Left hindlimb (tissue), 1 donor: Measurements from ENCODE around the gene HMHB1.
"Not testable (repeated sequence)": the region's sequence is repeated elsewhere in the genome, so short reads cannot be mapped to it uniquely, and the experiment has no call there.

Experiments
- DNase-seq: peaks from one replicate; pipeline ENCODE4 v3.0.0-alpha.2; 2018

The HMHB1 gene

DNA sequence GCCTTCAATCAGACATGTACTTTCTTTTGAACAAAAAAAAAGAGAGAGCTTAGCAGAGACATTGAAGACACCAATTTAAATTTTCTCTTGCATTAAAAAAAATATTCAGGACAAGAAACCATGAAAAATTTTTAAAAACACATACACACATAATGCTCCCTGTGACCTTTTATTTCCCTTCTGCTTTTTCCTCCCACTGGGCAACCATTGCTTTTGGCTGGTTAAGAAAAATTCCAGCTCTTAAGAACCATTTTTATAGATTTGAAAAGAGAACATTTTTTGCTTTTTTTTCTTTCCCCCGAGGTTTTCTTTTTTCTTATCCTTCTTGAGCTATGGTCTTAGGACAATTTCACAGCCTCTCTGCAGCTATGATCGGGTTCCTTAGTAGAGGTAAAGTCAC, 6.1 kb upstream of the HMHB1 start:
- no peak for DNase-seq

DNA sequence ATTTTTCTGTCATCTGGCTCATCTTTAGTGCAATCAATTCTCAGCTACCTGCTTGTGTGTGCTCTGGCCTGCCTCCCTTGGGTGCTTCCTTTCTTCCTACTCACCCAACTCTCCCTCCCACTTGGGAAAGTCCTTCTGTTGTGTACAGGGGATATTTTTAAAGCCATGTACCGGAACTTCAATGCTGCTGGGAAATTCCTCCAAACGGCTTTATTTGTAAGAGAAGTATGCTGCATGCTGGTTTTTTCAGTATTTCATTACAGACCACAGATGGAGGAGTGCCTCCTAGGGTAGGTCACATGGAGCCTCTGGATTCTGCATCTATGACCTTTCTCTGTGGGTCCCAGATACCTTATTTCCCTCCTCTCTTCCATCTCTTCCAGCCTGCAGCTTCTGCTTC, 5.4 kb upstream of the HMHB1 start:
- no peak for DNase-seq

DNA sequence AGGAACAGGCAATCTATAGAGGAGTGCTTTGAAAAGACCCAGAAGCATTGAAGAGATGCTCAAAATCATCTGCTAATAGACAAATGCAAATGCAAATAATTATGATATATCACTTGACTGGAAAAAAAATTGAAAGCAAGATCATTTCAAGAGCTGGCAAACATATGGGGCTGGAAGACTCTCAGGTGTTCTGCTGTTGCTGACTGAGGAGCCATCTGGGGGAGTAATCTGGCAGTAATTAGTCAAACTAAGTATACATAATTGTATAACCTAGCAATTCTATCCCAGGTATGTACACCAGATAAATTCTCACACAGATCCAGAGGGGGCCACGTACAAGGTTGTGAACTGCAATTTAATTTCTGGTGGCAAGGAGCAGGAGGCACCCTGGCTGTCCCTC, 4.6 kb upstream of the HMHB1 start:
- no peak for DNase-seq

DNA sequence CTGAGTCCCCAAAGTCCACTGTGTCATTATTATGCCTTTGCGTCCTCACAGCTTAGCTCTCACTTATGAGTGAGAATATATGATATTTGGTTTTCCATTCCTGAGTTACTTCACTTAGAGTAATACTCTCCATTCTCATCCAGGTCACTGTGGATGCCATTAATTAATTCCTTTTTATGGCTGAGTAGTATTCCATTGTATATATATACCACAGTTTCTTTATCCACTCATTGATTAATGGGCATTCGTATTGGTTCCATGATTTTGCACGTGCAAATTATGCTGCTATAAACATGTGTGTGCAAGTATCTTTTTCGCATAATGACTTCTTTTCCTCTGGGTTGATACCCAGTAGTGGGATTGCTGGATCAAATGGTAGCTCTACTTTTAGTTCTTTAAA, 4.4 kb downstream of the HMHB1 start:
- not testable (repeated sequence) for DNase-seq

DNA sequence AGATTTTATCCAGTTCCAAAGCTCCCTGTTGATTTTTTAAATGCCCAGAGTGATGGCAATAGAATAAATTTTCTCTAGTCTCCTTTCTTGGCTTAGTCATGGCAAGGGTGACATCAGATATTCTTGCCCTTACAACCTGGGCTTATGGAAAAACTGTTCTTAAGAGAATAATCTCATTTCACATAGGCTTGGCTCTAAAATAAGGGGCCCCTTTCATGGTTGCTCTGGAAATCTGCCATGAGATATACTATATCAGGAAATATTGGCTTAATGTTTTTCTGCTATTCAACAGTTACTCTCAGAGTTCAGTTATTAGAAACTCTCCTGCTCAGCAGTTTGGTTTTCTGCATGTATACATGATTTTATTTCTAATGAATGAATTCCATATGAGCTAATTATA, 7.8 kb downstream of the HMHB1 start:
- no peak for DNase-seq

DNA sequence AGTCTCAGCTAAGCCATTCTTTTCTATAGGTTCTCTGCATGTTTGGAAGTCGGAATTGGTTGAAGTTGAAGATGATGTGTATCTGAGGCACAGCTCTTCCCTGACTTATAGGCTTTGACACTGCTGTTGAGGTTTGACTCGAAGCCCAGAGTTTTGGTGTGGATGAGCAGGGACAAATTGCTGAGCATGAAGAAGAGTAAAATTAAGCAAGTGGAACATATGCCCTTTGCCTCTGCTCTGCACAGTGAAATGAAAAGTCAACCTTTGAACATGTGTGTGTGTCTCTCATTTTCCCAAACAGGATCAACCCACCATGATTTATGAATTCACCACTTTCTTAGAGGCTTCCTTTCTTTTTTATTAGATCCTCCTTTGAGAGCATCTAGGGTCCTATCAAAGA, 8.5 kb downstream of the HMHB1 start:
- no peak for DNase-seq

DNA sequence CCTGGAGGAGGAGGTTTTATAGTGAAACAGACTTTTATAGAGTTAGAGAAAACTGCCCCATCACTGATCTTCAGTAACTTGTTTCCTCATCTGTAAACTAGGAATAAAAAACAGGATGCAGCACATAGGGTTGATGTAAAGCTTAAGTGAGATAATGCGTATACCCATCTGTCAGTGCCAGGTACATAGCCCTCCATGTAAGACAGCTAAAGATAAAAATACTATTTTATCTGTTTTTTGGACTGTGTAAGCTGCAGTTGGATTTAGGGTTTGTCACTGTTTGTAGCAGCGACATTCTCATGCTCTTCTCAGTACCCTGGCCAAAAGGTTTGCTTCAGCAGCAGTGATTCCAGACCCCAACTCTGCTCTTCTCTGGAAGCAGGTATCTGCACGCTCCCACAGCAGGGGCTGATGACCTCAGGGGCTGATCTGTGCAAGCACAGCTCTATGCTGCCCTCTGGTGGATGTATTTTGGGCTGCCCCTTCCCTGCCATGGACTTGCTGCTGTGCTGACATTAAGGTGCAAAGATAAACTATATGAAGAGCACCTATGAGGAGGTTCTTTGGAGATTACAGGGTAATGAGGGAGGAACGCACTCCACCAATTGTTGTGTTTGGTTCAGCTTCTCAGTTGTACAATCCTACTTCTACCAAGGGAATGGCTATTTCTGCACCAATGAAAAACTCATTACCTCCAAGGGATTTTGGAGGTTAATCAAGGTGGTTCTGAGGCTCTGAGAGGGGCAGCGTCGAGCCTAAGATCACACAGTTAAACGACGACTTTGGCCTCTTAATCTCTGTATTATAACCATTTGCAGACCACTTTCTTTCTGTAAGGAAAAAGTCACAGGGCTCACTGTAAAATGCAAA, 13.1 kb downstream of the HMHB1 start:
- peak; percentile 77 for DNase-seq

DNA sequence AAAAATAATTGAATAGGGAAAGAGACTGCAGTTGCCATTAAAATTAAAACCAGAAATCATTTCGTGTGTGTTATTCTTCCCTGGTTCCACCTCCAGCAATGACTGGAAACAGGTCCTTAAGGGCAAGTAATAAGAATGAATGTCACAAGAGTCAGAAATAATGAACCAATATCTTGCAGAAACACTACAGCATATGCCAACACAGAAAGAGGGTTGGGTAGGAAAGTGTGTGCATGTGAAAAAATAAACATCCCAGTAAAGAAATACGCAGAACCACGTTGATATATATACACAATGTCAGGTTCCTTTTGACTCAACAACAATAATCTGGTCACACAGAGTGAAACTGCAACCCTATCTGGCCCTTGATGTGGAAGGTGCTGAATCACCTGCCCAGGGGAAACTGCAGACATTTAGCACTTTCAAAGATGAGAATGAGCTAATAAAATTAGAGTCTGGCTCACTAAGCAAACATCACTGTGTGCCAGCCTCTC, 15.0 kb downstream of the HMHB1 start:
- no peak for DNase-seq

DNA sequence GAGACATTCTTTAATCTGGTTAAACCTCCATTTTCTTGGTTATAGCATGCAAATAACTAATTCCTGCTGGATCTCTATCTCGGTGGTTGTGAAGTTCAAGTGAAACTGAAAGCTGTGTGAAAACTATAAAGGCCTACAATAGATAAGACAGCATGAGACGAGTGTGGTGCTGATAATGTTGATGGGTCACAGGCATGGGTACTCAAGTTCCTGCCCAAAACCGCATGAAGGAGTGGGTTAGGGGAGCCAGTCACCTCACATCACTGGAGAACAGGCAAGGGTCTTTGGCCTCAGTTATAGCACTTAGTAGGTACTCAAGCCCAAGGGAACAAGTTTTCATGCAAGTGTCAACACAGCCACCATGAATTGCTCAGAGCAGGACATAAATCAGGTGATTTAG, 16.7 kb downstream of the HMHB1 start:
- no peak for DNase-seq

DNA sequence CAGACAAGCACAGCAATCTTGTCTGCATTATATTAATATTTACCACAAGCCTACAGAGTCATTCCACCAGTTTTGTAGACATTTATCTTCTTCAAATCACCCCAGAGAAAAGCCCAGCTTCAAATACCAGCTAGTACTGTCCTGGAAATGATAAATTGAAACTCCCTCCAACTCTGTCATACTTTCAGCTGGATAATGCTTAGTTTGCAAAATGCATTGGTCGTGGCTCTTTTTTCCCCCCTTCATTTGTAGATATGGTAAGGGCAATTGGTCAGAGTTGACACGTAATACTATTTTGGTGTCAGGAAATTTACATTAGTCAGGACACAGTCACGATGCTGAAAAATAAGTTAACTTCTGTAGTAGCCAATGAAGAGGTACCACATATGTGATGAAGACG, 21.2 kb downstream of the HMHB1 start:
- DNase-seq, result no peak

DNA sequence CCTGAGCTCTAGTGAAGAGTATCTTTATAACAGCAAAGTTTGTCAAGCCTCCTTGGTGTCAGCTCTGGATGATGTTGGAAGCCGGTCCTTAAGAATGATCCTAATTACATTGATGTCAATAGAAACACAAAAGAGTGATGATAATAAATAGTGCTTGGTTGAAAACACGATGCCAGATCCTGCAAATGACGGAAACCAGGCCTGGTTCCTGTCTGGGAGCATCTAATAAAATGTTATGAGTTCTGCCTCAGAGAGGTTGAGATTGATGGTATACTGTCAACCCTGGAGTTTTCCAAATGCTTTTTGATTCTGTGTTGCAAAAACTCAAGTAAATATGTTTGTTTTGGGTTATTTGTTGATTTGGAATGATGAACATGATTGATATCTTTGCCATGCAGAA, 23.3 kb downstream of the HMHB1 start:
- DNase-seq, result no peak

DNA sequence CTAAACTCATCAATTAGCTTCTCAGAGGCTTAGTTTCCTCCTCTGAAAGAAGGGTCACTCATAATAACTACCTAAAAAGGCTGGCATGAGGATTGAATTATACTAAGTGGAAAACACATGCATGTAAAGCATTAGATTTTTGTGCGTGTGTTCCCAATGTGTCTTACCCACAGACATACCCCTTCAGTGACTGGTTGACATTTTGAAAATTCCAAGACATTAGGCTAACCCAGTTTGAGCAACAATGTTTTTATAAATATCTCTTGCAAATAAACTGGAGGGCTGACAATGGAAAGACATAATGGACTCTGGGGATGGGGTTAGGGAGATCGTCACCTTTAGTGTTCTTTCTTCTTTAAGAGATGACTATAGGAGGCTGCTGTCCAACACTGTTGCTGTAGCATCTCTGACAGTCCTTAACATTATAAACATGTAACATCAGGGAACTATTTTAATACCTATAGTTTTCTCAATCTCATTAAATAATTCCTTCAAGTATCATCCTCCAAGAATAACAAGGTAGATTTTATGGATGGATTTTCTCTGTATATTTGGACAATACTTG, 24.3 kb downstream of the HMHB1 start:
- DNase-seq, result no peak

DNA sequence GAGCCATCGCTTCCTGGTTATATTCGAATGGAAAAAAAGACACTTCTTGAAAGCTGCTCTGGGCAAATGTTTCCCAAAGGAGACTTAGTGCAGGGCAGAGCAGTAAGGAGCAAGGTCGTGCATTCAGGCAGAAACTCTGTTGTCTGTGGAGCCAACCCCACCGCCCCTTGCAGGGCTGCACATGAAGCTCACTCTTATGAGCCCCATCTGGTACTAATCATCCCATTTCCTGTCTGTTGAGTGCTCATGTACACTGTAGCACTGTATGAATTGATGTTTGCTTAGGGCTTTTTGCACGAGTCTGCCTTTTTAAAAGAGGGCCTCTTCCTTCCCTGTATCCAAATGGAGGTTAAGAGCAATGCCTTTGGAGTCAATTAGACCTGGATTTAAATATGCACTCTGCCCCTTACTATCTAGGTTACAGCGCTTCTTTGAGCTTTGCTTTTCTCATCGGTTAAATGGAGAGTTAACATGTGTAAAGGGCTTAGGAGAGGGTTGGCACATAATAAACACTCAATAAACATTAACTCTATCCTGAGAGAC, 25.4 kb downstream of the HMHB1 start:
- peak; percentile 72 for DNase-seq

DNA sequence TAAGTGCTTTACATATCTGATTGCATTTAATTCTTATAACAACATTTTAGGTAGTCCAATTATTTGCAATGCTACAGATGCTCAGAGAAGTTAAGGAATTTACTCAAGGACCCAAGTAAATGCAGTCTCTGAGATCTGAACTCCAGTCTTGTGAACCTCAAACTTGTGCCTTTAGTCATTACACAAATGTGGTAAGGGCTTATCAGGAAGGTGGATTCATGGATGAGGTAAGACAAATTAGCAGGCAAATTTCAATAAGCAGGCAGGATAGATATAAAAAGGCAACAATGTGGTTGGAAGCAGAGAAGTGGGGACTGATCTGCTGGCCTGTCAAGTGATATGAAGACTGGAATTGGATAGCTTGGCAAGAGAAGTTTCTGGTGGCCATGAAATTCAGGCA, 29.5 kb downstream of the HMHB1 start:
- DNase-seq, result no peak

DNA sequence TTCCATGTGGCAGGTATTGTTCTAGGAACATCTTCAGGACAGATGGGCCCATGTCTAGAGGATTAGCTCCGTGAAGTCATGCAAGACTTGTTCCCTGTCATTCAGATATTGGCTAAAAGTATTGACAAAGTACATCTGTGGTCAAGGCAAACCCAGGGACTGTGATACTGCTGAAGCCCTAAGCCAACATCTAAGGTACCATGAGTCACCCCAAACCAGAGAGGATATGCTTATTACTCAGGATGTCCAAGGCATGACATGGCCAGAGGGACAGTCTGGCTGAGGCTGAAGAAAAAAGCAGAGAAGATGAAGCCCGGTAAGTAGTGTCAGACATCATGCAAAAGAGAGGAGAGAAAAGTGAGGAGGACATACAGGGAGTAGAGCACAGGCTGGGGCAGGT, 31.0 kb downstream of the HMHB1 start:
- DNase-seq, result no peak

DNA sequence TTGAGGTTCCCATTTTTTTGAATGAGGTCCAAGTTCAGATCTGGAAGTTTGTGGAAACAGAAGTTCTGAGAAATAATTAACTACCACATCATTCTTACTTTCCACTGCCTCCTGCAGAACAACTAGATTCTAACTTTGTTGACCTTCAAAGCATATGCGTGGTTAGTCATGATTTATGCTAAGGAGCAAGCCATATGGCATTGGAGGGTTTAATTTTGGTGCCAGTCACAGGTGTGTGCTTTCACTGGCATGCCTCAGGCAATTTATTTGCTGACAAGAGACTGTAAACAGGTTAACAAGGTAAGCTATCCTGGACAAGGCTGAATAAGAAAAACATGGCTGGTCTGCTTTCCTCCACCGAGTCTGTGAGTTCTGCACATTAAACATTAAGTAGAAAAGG, 31.5 kb downstream of the HMHB1 start:
- DNase-seq, result no peak

DNA sequence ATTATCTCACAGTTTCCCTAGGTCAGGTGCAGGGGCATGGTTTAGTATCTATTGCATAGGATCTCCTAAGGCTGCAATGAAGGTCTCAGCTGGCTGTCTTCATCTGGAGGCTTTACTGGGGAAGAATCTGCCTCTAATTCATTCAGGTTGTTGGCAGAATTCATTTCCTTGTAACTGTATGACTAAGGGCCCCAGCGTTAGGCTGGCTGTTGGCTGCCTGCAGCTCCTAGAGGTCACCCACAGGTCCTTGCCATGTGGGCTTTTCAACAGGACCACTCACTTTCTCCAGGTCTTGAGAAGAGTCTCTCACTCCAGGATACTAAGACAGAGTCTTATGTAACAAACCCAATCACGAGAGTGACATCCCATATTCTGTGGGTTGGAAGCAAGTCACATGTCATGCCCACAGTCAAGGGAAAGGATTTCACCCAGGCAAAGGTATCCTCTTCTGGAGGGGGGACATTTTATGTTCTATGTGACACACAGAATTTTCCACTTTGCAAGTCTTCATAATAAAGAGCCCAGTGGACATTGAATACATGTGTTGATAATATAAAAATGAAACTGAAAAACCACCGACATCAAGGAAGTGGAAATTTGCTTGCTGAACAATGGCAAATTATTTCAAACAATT, 38.2 kb downstream of the HMHB1 start:
- DNase-seq, result no peak

DNA sequence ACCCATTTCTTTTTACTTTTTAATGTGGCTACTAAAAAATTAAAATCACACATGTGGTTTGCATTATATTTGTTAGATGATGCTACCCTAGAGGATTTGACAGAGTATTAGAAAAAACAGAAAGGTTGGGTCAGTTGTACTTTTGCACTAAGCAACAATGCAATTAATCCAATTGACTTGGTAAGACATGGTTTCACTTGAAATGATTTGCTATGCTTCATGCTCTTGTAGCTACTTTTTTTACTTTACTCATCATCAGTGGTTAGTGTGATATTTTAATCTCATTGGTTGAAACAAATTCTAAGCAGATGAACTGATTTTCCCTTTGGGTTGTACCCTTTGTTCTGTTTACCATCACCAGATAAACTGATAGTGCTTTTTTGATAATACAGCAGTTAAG, 39.4 kb downstream of the HMHB1 start:
- DNase-seq, result no peak

DNA sequence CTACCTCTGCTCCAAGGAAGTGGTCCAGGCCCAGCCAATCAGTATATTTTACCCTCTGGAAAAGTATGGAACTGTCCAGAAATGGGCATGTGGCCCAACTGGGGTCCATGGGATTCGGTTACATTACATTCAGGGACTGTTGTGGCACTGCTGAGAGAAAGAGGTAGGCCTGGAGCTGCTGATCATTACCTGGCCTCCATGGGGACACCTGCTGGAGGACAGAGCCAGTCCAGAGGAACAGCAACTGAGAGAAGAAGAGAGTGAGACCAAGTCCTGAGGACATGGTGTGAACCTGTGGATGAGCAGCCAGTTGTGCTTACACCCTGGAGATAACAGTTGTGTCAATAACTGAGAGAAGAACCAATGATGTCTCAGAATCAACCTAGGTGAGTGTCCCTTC, 48.2 kb downstream of the HMHB1 start:
- DNase-seq, result no peak

DNA sequence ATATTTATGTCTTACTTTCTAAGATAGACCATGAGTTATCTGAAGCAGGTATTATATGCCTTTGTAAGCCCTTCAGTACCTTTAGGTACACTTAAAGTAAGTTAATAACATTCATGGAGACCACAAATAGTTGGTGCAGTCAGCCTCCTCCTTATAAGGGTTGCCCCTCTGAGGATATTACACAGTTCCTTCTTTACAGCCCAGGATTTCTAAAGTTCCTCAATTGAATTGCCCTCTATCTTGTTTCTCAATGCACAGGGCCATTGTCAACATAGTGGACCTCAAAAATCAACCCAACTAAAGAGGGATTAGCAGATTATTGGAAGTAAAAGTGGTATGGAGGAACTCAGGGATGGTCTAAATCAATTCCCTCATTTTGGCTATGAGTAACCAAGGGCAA, 50.3 kb downstream of the HMHB1 start:
- no peak for DNase-seq

DNA sequence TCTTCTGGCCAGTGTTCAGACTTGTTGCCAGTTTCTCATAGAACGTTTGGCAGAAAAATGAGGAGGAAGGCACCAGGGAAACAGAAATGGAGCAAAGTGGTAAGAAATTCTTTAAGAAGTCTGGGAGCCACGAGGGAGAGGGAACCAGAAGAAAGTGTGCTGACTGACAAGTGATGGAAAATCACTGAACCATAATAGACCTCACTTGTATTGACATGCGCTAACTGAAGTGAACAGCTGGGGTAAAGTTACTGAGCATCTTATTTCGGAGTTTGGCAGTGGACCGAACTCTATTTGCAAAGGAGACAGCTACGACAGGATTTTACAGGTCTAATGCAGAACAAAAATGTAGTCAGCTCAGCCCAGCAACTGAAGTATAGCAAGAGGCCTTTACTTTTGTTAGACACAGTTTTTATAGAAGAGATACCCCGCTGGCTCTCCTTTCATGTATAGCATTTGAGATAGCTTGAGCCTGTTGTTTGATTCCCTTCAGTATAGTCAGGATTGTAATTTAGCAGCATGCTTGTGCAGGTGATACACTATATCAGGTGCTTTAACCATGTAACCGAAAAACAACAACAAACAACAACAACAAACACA, 53.6 kb downstream of the HMHB1 start:
- DNase-seq, result no peak
